Measurements from ENCODE around the gene MPO. TPM values are rescaled to one million over a fixed set of nuclear protein-coding genes. Genes with fewer than 3 reads are reported as not detected.

Gene MPO
- total and polyA plus RNA-seq, 2 of the 4 experiments (the other 2 are of a cell fraction) = not detected

DNA sequence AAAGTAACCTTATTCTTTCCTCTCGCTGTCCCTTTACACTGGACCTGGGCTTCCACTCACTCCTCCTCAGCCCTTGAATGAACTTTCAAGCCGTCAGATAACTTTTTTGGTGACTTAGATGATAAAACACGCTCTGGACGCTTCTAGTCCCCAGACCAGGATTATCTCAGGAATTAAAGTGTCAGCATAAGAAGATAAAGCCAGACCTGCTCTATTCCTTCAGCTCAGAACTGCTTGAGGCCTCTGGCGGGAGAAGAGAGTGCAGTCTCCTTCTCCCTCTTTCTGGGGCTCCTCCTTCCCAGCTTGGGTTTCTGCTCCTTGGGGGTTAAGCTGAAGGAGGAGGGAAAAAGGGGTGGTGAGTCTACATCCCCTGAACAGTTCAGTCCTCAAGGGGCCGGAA is 35.8 kb downstream of the MPO start:
- Histone ChIP-seq H4K20me1 (ENCODE audit: insufficient read depth, low read length) (no peaks in the 10 kb centered on the region), H3K27me3 (ENCODE audit: control insufficient read depth, insufficient read depth, low read length) (peaks cover 73% of the 10 kb centered on the region), H3K79me1 (ENCODE audit: low read depth in 1 of 2, low read length in 2 of 2) (no peaks in the 10 kb centered on the region), H3K27ac (ENCODE audit: insufficient read depth, low read length) (no peak overlapping the region), H2AK9ac (replicated peaks; ENCODE audit: low read depth, low read length, poor library complexity) (no peak overlapping the region), H3K4me3 (ENCODE audit: insufficient read depth, low read depth, low read length) (no peak overlapping the region), H4K91ac (ENCODE audit: insufficient read depth, low read depth, low read length) (no peak overlapping the region), H3K9ac (ENCODE audit: low read depth, low read length) (no peak overlapping the region), H3K23ac (ENCODE audit: low read depth, low read length) (no peak overlapping the region), H2AK5ac (ENCODE audit: low read depth, low read length) (no peak overlapping the region), H2AFZ (replicated peaks; ENCODE audit: low read length, poor library complexity) (no peak overlapping the region), H3K4me2 (ENCODE audit: low read depth, low read length) (no peak overlapping the region), H4K8ac (ENCODE audit: low read depth in 2 of 2, low read length in 2 of 2) (no peak overlapping the region), H3K4me1 (ENCODE audit: control insufficient read depth, insufficient read depth, low read length) (no peaks in the 10 kb centered on the region), H2BK20ac (ENCODE audit: low read depth, low read length) (no peak overlapping the region), H4K5ac (ENCODE audit: low read depth, low read length) (no peak overlapping the region), H3K9me1 (ENCODE audit: insufficient read depth, low read length) (no peaks in the 10 kb centered on the region), H3K36me3 (ENCODE audit: control insufficient read depth, insufficient read depth, low read length) (no peaks in the 10 kb centered on the region), H2BK5ac (ENCODE audit: low read depth, low read length, poor library complexity, severe bottlenecking) (no peak overlapping the region), H3K4ac (ENCODE audit: low read depth, low read length) (no peak overlapping the region), H3K14ac (replicated peaks; ENCODE audit: low read depth, low read length) (no peak overlapping the region), H2BK15ac (ENCODE audit: low read depth, low read length) (no peak overlapping the region), H3K56ac (ENCODE audit: extremely low read depth, insufficient read depth, low read length) (no peak overlapping the region), H3K18ac (ENCODE audit: low read depth, low read length) (no peak overlapping the region), H2BK120ac (ENCODE audit: low read depth, low read length) (no peak overlapping the region), H3K9me3 (ENCODE audit: control insufficient read depth, insufficient read depth, low read length) (no peaks in the 10 kb centered on the region)
- dilution Hi-C loops (cut with HindIII; ENCODE audit: low sequenced_read_pairs, unreplicated experiment) = no loop called here
- intact Hi-C loops (cut with micrococcal nuclease) = no loop called here
- DNase-seq (no peak), ATAC-seq (ENCODE audit: low read depth) (no peak)
- WGBS, 2 experiments (ENCODE audit: extremely low coverage in 2 of 2, insufficient read length in 1 of 2) = no CpG with 5 or more reads among the region's 6 CpGs
- no TSS peak for BruUV-seq (replicated peaks)
- TF ChIP-seq, protein P1, sequence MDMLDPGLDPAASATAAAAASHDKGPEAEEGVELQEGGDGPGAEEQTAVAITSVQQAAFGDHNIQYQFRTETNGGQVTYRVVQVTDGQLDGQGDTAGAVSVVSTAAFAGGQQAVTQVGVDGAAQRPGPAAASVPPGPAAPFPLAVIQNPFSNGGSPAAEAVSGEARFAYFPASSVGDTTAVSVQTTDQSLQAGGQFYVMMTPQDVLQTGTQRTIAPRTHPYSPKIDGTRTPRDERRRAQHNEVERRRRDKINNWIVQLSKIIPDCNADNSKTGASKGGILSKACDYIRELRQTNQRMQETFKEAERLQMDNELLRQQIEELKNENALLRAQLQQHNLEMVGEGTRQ (IDR thresholded peaks at IDR 0.05; ENCODE audit: low read depth, low read length) = no peak
- no peak for TF ChIP-seq RFX5 (IDR thresholded peaks at IDR 0.05; ENCODE audit: low read depth, low read length)
- no peak for TF ChIP-seq FOS (IDR thresholded peaks at IDR 0.05; ENCODE audit: low read depth, low read length)
- TF ChIP-seq CEBPB (IDR thresholded peaks at IDR 0.05; ENCODE audit: low read depth, low read length) = no peak
- no peak for TF ChIP-seq MXI1 (IDR thresholded peaks at IDR 0.05; ENCODE audit: borderline replicate concordance, low read depth, low read length)
- no peak for TF ChIP-seq POLR2A (IDR thresholded peaks at IDR 0.05; ENCODE audit: low read depth, low read length)
- TF ChIP-seq, protein P2, sequence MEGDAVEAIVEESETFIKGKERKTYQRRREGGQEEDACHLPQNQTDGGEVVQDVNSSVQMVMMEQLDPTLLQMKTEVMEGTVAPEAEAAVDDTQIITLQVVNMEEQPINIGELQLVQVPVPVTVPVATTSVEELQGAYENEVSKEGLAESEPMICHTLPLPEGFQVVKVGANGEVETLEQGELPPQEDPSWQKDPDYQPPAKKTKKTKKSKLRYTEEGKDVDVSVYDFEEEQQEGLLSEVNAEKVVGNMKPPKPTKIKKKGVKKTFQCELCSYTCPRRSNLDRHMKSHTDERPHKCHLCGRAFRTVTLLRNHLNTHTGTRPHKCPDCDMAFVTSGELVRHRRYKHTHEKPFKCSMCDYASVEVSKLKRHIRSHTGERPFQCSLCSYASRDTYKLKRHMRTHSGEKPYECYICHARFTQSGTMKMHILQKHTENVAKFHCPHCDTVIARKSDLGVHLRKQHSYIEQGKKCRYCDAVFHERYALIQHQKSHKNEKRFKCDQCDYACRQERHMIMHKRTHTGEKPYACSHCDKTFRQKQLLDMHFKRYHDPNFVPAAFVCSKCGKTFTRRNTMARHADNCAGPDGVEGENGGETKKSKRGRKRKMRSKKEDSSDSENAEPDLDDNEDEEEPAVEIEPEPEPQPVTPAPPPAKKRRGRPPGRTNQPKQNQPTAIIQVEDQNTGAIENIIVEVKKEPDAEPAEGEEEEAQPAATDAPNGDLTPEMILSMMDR (conservative IDR thresholded peaks at IDR 0.05; ENCODE audit: low read depth, low read length) = no peak
- TF ChIP-seq RCOR1 (IDR thresholded peaks at IDR 0.05; ENCODE audit: insufficient replicate concordance, low read length) = no peak
- no peak for TF ChIP-seq SMC3 (IDR thresholded peaks at IDR 0.05; ENCODE audit: low read depth, low read length)
- TF ChIP-seq RAD21 (IDR thresholded peaks at IDR 0.05; ENCODE audit: low read length) = no peak
- TF ChIP-seq CHD1 (IDR thresholded peaks at IDR 0.05; ENCODE audit: low read depth, low read length) = no peak
- TF ChIP-seq BHLHE40 (IDR thresholded peaks at IDR 0.05; ENCODE audit: low read depth, low read length) = no peak
- TF ChIP-seq MAZ (IDR thresholded peaks at IDR 0.05; ENCODE audit: borderline replicate concordance, low read depth, low read length) = no peak
- TF ChIP-seq, protein P3, sequence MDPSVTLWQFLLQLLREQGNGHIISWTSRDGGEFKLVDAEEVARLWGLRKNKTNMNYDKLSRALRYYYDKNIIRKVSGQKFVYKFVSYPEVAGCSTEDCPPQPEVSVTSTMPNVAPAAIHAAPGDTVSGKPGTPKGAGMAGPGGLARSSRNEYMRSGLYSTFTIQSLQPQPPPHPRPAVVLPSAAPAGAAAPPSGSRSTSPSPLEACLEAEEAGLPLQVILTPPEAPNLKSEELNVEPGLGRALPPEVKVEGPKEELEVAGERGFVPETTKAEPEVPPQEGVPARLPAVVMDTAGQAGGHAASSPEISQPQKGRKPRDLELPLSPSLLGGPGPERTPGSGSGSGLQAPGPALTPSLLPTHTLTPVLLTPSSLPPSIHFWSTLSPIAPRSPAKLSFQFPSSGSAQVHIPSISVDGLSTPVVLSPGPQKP (IDR thresholded peaks at IDR 0.05; ENCODE audit: borderline replicate concordance, low read depth, low read length) = no peak
- no peak for TF ChIP-seq NFE2L2 (IDR thresholded peaks at IDR 0.05; ENCODE audit: low read depth, low read length)
- no peak for TF ChIP-seq MAFK (IDR thresholded peaks at IDR 0.05; ENCODE audit: low read depth, low read length)
- in situ Hi-C loops (cut with MboI; ENCODE audit: low sequenced_read_pairs) = no loop called here
- ChIA-PET POLR2A (ENCODE audit: unreplicated experiment) (no interaction called here), CTCF (no interaction called here)
